B cell (primary cell): Measurements from ENCODE around the gene NIBAN1. TPM values are rescaled to one million over a fixed set of nuclear protein-coding genes. Genes with fewer than 3 reads are reported as not detected.

Source experiments
- ATAC-seq: fragments of 200-7000 bp; cut with Tn5 transposase; one replicate; pipeline ENCODE4 v1.10.0; 2021; ENCODE audit warnings: low read depth, mild to moderate bottlenecking, moderate number of reproducible peaks, moderate library complexity
- CTCF ChIA-PET: fragments of 350-600 bp; sonication (Branson Sonifier 250); formaldehyde crosslinking; loops from one replicate; lab custom pipeline; 2021; ENCODE audit warnings: antibody characterized with exemption, inconsistent platforms; lab: Charles Lee
- POLR2A ChIA-PET: fragments of 350-600 bp; sonication (Branson Sonifier 250); formaldehyde crosslinking; loops from one replicate; lab custom pipeline; 2021; ENCODE audit warnings: antibody characterized with exemption; lab: Charles Lee
- DNase-seq: peaks from one replicate; pipeline ENCODE4 v3.0.0; 2013
- H2AFZ ChIP-seq: 2 replicates; pipeline ENCODE4 v1.6.1; 2012; ENCODE audit warnings: mild to moderate bottlenecking, low read depth, low read length; ENCODE audit not compliant: insufficient read depth, poor library complexity, severe bottlenecking
- H3K27ac ChIP-seq, 2 donors: 1 replicate in 1 of 2; 2 replicates in 1 of 2; pipeline ENCODE4 v1.5.1; 2012 to 2013; ENCODE audit warnings: low read length in 2 of 2, mild to moderate bottlenecking in 2 of 2, moderate library complexity in 1 of 2
- H3K27me3 ChIP-seq, 4 experiments: fragments of 200-600 bp in 1 of 4; sonication (generic) in 1 of 4; replicated peaks in 1 of 4; 1 replicate in 2 of 4; 2 replicates in 2 of 4; pipeline versions ENCODE4 v1.6.1 to v1.7.0; 2013 to 2016; ENCODE audit warnings: low read length in 3 of 4, mild to moderate bottlenecking in 2 of 4, mixed read lengths in 1 of 4, moderate library complexity in 1 of 4; ENCODE audit not compliant: insufficient read depth in 4 of 4, control insufficient read depth in 3 of 4; ENCODE audit errors: control extremely low read depth in 1 of 4
- H3K36me3 ChIP-seq, 2 experiments: replicated peaks in 1 of 2; 1 replicate in 1 of 2; 2 replicates in 1 of 2; pipeline versions ENCODE4 v1.6.1 to v1.7.1; 2013; ENCODE audit warnings: low read length in 1 of 2; ENCODE audit not compliant: insufficient read depth in 2 of 2, control insufficient read depth in 1 of 2; ENCODE audit errors: control extremely low read depth in 1 of 2, extremely low read depth in 1 of 2
- H3K4me1 ChIP-seq, 2 donors: fragments of 200-600 bp in 1 of 2; sonication (generic) in 1 of 2; 1 replicate in 1 of 2; 2 replicates in 1 of 2; pipeline versions ENCODE4 v1.5.1 to v1.6.1; 2013 to 2017; ENCODE audit warnings: low read length in 2 of 2; ENCODE audit not compliant: control insufficient read depth in 2 of 2, insufficient read depth in 2 of 2
- H3K4me2 ChIP-seq: replicated peaks from 2 replicates; pipeline ENCODE3; 2012; ENCODE audit warnings: mild to moderate bottlenecking, low read depth, low read length; ENCODE audit not compliant: poor library complexity, severe bottlenecking
- H3K4me3 ChIP-seq, 5 experiments: fragments of 200-600 bp in 1 of 5; sonication (generic) in 1 of 5; 1 replicate in 3 of 5; 2 replicates in 2 of 5; pipeline versions ENCODE4 v1.5.1 to v1.7.0; 2011 to 2016; ENCODE audit warnings: low read length in 4 of 5, mild to moderate bottlenecking in 4 of 5, low read depth in 2 of 5, control low read depth in 1 of 5, moderate library complexity in 1 of 5; ENCODE audit not compliant: insufficient read depth in 1 of 5; ENCODE audit errors: control extremely low read depth in 1 of 5, extremely low read depth in 1 of 5
- H3K79me2 ChIP-seq: fragments of 200-600 bp; sonication (generic); one replicate; pipeline ENCODE4 v1.6.0; 2016; ENCODE audit warnings: low read length; ENCODE audit not compliant: control insufficient read depth, insufficient read depth
- H3K9ac ChIP-seq: fragments of 200-600 bp; sonication (generic); 2 replicates; pipeline ENCODE4 v1.6.1; 2017; ENCODE audit warnings: mild to moderate bottlenecking, low read length, moderate library complexity
- H3K9me3 ChIP-seq, 3 donors: one replicate each; pipeline versions ENCODE4 v1.6.1 to v1.7.1; 2013; ENCODE audit warnings: low read length in 2 of 3; ENCODE audit not compliant: control insufficient read depth in 2 of 3, insufficient read depth in 1 of 3; ENCODE audit errors: control extremely low read depth in 1 of 3
- H4K20me1 ChIP-seq: 2 replicates; pipeline ENCODE4 v1.6.0; 2012; ENCODE audit warnings: mild to moderate bottlenecking, low read length; ENCODE audit not compliant: insufficient read depth, control insufficient read depth, poor library complexity, severe bottlenecking
- H3K27ac Mint-ChIP-seq: one replicate; pipeline ENCODE4 v1.8.0; 2021; ENCODE audit warnings: mixed read lengths
- H3K27me3 Mint-ChIP-seq: one replicate; pipeline ENCODE4 v1.8.0; 2021; ENCODE audit warnings: mixed read lengths
- H3K4me1 Mint-ChIP-seq: one replicate; pipeline ENCODE4 v1.8.0; 2021; ENCODE audit warnings: mixed read lengths
- H3K4me3 Mint-ChIP-seq: one replicate; pipeline ENCODE4 v1.8.0; 2021; ENCODE audit warnings: mixed read lengths
- H3K9me3 Mint-ChIP-seq: one replicate; pipeline ENCODE4 v1.8.0; 2022; ENCODE audit warnings: mixed read lengths; ENCODE audit not compliant: insufficient read depth
- EZH2 ChIP-seq: IDR thresholded peaks from 2 replicates; pipeline ENCODE4 v1.6.1; 2012; ENCODE audit warnings: borderline replicate concordance, low read depth, mild to moderate bottlenecking, moderate library complexity, low read length; ENCODE audit not compliant: insufficient read depth, poor library complexity, severe bottlenecking
- WGBS: methylation state at CpG from one replicate; pipeline ENCODE4 v1.1.5; 2013; ENCODE audit warnings: missing lambda C conversion rate; ENCODE audit not compliant: insufficient coverage; 5-methylcytosine and 5-hydroxymethylcytosine counted together
- intact Hi-C: fragments of 100-400 bp; cut with micrococcal nuclease; formaldehyde crosslinking; loops from one replicate; pipeline ENCODE4 v1.10.0; 2022
- polyA minus RNA-seq: library from RNA; depleted of rRNA, polyadenylated mRNA; stranded (reverse); fragments of >200 nt; gene quantifications from 2 replicates; pipeline ENCODE4 v1.2.3, GENCODE V29; 2012
- polyA plus RNA-seq: library from polyadenylated mRNA; depleted of rRNA; stranded (reverse); fragments of >200 nt; gene quantifications from 2 replicates; pipeline ENCODE4 v1.2.3, GENCODE V29; 2012
- total RNA-seq, 2 donors: library from RNA; stranded (reverse); fragments of 120-200 nt in 1 of 2; gene quantifications; 1 replicate in 1 of 2; 2 replicates in 1 of 2; pipeline versions ENCODE4 v1.2.3 to v1.2.4, GENCODE V29; 2013 to 2022
- TF ChIP-seq, protein P1 (sequence below): fragments of 200-600 bp; IDR thresholded peaks from one replicate; pipeline ENCODE4 v1.8.0; 2022; ENCODE audit warnings: antibody characterized with exemption, mild to moderate bottlenecking

Gene NIBAN1, protein sequence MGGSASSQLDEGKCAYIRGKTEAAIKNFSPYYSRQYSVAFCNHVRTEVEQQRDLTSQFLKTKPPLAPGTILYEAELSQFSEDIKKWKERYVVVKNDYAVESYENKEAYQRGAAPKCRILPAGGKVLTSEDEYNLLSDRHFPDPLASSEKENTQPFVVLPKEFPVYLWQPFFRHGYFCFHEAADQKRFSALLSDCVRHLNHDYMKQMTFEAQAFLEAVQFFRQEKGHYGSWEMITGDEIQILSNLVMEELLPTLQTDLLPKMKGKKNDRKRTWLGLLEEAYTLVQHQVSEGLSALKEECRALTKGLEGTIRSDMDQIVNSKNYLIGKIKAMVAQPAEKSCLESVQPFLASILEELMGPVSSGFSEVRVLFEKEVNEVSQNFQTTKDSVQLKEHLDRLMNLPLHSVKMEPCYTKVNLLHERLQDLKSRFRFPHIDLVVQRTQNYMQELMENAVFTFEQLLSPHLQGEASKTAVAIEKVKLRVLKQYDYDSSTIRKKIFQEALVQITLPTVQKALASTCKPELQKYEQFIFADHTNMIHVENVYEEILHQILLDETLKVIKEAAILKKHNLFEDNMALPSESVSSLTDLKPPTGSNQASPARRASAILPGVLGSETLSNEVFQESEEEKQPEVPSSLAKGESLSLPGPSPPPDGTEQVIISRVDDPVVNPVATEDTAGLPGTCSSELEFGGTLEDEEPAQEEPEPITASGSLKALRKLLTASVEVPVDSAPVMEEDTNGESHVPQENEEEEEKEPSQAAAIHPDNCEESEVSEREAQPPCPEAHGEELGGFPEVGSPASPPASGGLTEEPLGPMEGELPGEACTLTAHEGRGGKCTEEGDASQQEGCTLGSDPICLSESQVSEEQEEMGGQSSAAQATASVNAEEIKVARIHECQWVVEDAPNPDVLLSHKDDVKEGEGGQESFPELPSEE
- total RNA-seq: 13.2 and 13.5 TPM in 2 replicates
- total RNA-seq (2013): 9.8 TPM
- polyA plus RNA-seq: 1.1 and 1.2 TPM in 2 replicates
- polyA minus RNA-seq: 3.7 and 4.9 TPM in 2 replicates

- CTCF ChIA-PET: interaction anchor here (0.6 to 6.4 kb wide), 5 partner anchors 10 to 171 kb away, joined by 3 to 72 read pairs (median 4); no protein-coding TSS in a partner anchor
- Histone ChIP-seq H2AFZ (peak within 1 kb of the TSS; percentile 71), H3K27me3 (peaks cover 0 to 11% (median 9%) of the 10 kb centered on the region in 4 experiments), H3K9me3 (no peaks in the 10 kb centered on the region), H3K79me2 (no peaks in the 10 kb centered on the region), H3K9ac (peak within 1 kb of the TSS; percentile 71), H3K4me2 (peak within 1 kb of the TSS; percentile 78), H3K4me3 (peak within 1 kb of the TSS; percentile 57 to 85 (median 61)), H3K27ac (peak within 1 kb of the TSS; percentile 21 to 54), H3K36me3 (no peaks in the 10 kb centered on the region), H3K4me1 (peaks cover 5 to 17% of the 10 kb centered on the region in 2 donors), H4K20me1 (no peaks in the 10 kb centered on the region)
- intact Hi-C loops: loop anchor here (1.0 to 10.0 kb wide), 4 partner anchors 59 to 219 kb away; partner anchors contain the start of genes RNF2, SWT1 and TRMT1L
- no peak for TF ChIP-seq EZH2
- TF ChIP-seq, protein P1, sequence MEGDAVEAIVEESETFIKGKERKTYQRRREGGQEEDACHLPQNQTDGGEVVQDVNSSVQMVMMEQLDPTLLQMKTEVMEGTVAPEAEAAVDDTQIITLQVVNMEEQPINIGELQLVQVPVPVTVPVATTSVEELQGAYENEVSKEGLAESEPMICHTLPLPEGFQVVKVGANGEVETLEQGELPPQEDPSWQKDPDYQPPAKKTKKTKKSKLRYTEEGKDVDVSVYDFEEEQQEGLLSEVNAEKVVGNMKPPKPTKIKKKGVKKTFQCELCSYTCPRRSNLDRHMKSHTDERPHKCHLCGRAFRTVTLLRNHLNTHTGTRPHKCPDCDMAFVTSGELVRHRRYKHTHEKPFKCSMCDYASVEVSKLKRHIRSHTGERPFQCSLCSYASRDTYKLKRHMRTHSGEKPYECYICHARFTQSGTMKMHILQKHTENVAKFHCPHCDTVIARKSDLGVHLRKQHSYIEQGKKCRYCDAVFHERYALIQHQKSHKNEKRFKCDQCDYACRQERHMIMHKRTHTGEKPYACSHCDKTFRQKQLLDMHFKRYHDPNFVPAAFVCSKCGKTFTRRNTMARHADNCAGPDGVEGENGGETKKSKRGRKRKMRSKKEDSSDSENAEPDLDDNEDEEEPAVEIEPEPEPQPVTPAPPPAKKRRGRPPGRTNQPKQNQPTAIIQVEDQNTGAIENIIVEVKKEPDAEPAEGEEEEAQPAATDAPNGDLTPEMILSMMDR: no peak
- POLR2A ChIA-PET: interaction anchor here (1.4 kb wide), 1 partner anchor 181 kb away, joined by 3 read pairs; no protein-coding TSS in a partner anchor
- Mint-ChIP-seq H3K9me3 (no peaks in the 10 kb centered on the region), H3K27me3 (peaks cover 10% of the 10 kb centered on the region), H3K4me3 (peak within 1 kb of the TSS; percentile 96), H3K27ac (peak within 1 kb of the TSS; percentile 85), H3K4me1 (peaks cover 39% of the 10 kb centered on the region)
- ATAC-seq: peak; percentile 71
- WGBS: under 1% methylated on average over 70 of the region's 70 CpGs
- peak; percentile 71 for DNase-seq
Measured at GRCh38 chr1:184974056-184974836, at the start of gene NIBAN1. TSS of gene NIBAN1 (minus strand) at chr1:184974508. CDS start at chr1:184974356, 152 bp downstream.
